Measurements from ENCODE around the gene SLCO2A1.

- TF ChIP-seq SP1 (IDR thresholded peaks at IDR 0.05), result no peak
- TF ChIP-seq BHLHE40 (IDR thresholded peaks at IDR 0.05; ENCODE audit: borderline replicate concordance), result no peak
- TF ChIP-seq SUZ12 (IDR thresholded peaks at IDR 0.05), result no peak
- no peak for TF ChIP-seq FOXM1 (IDR thresholded peaks at IDR 0.05; ENCODE audit: borderline replicate concordance)
- no peak for TF ChIP-seq ELF4 (IDR thresholded peaks at IDR 0.05)
- TF ChIP-seq FOXA1 (IDR thresholded peaks at IDR 0.05), result no peak
- no peak for TF ChIP-seq PKNOX1 (IDR thresholded peaks at IDR 0.05)
- TF ChIP-seq CTBP1 (IDR thresholded peaks at IDR 0.05; ENCODE audit: borderline replicate concordance), result no peak
- TF ChIP-seq FOXK2 (IDR thresholded peaks at IDR 0.05), result no peak
- no peak for TF ChIP-seq ZNF384 (IDR thresholded peaks at IDR 0.05)
- no peak for TF ChIP-seq TARDBP (IDR thresholded peaks at IDR 0.05)
- no peak for TF ChIP-seq NFRKB (IDR thresholded peaks at IDR 0.05)
Observed at GRCh38 chr3:133930341-133930933, 99.3 kb downstream of the SLCO2A1 start.

Measured in HEK293T (cell line).